ENCODE results near the gene TMCO2.
"Not testable (repeated sequence)": the region's sequence is repeated elsewhere in the genome, so short reads cannot be mapped to it uniquely, and the experiment has no call there.

Gene TMCO2

DNA sequence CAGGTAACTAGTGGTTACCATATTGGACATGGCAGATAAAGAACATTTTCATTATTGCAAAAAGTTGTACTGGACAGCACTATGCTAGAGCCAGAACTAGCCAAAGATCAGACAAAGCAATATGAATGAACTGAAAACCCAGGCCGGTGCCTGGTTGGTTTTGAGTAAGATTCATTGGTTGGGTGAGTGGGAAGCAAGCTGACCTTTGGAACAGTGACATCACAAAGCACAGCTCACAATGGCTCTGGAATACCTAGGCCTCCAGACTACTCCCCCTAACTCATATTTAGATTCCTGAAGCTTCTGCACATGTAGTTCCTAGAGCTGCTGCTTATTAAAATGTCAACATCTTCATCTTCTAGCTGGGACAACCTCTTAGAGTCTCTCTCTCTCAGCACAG is at the start of gene TMCO2:
Gene TMCO2, plus strand, starts transcription at position 283 of the 400 bp plus-strand sequence. Its CDS starts 57 bp downstream, at position 340.
- TF ChIP-seq ZFX (IDR thresholded peaks at IDR 0.05): no peak
- TF ChIP-seq, protein P1, sequence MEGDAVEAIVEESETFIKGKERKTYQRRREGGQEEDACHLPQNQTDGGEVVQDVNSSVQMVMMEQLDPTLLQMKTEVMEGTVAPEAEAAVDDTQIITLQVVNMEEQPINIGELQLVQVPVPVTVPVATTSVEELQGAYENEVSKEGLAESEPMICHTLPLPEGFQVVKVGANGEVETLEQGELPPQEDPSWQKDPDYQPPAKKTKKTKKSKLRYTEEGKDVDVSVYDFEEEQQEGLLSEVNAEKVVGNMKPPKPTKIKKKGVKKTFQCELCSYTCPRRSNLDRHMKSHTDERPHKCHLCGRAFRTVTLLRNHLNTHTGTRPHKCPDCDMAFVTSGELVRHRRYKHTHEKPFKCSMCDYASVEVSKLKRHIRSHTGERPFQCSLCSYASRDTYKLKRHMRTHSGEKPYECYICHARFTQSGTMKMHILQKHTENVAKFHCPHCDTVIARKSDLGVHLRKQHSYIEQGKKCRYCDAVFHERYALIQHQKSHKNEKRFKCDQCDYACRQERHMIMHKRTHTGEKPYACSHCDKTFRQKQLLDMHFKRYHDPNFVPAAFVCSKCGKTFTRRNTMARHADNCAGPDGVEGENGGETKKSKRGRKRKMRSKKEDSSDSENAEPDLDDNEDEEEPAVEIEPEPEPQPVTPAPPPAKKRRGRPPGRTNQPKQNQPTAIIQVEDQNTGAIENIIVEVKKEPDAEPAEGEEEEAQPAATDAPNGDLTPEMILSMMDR (conservative IDR thresholded peaks at IDR 0.05): no peak
- H3K27ac ChIP-seq: no peak within 1 kb of the TSS

DNA sequence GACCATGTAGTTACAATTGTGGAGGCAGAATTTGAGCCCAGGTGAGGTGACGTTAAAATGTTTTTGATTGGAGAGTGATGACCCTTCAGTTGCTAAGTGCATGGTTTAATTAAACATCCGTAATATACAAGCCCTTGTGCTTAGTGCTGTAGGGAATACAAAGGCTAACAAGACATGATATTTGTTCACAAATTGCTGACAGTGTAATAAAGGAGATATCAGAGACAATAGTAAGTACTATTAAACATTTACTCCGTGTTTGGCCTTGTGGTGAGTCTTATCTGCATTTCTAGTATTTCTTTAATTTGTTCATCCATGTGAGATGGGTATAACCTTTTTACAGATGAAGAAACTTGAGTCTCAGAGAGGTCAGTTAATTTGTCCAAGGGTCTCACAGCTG is 48.6 kb upstream of the TMCO2 start:
- H3K27ac ChIP-seq: no peak overlapping the region
- no peak for TF ChIP-seq ZFX (IDR thresholded peaks at IDR 0.05)
- TF ChIP-seq, protein P1 (conservative IDR thresholded peaks at IDR 0.05): no peak

DNA sequence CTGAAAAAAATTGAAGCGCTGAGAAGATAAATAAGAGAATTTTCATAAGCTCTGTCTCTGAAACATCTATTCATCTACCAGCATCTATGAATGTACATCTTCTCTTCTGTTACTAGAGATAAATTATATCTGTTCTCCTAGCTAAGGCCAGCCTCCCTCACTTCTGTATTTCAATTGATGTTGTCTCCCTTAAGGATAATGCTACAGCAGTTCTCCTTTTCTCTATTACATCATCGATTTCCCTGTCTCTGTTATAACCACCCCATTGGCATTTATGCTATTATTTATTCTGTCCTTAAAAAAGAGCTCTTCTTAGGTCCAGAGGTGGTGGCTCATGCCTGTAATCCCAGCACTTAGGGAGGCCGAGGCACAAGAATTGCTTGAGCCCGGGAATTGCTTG is 42.9 kb upstream of the TMCO2 start:
- H3K27ac ChIP-seq: no peak overlapping the region
- TF ChIP-seq ZFX (IDR thresholded peaks at IDR 0.05): no peak
- TF ChIP-seq, protein P1 (conservative IDR thresholded peaks at IDR 0.05): no peak

DNA sequence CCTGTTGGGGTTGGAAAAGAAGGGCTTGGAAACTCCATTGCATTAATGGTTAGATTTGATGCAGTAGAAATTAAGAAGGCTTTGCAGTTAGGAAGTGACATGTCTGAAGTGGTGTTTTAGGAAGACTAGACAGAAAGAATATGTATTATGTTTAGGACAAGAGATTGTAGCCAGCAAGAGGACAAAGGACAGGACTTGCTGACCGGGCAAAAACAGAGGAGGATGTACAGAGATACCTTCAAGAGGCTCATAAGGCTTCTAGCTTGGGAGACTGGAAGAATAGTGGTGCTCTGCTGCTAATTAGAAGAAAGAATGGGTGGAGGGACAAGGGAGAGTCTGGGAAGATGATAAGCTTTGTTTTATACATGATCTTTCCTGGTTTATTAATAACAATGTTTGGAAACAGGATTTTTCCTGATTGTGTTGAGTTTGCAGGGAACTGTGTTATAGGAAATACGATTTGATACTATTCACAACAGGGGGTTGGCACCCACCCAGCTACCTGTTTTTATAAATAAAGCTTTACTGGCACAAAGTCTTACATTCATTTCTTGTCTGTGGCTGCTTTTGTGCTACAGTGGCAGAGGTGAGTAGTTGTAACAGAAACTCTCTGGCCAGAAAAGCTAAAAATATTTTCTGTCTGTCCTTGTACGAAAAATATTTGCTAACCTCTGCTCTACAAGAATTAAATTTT is 37.1 kb upstream of the TMCO2 start:
- TF ChIP-seq, protein P1 (conservative IDR thresholded peaks at IDR 0.05): no peak
- no peak for TF ChIP-seq ZFX (IDR thresholded peaks at IDR 0.05)
- H3K27ac ChIP-seq: no peak overlapping the region

DNA sequence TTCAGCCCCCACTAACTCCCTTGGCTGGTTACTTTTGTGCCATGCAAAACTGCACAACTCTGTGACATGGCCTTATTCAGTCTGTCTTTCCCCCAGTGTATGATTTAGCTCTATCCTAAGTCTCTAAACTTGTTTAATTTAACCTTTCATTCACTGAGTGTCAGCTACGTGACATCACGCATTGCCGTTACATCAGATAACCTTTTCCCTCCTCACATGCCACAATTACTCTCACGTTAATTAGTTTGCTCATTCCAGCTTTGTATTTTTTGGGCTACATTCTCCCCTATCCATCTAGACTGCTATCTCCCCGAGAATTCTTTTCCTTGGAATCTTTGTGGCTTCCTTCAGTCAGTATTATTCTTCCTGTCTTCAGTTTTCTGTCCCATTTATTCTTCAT is 29.4 kb upstream of the TMCO2 start:
- TF ChIP-seq, protein P1 (conservative IDR thresholded peaks at IDR 0.05): no peak
- no peak for TF ChIP-seq ZFX (IDR thresholded peaks at IDR 0.05)
- H3K27ac ChIP-seq: no peak overlapping the region

DNA sequence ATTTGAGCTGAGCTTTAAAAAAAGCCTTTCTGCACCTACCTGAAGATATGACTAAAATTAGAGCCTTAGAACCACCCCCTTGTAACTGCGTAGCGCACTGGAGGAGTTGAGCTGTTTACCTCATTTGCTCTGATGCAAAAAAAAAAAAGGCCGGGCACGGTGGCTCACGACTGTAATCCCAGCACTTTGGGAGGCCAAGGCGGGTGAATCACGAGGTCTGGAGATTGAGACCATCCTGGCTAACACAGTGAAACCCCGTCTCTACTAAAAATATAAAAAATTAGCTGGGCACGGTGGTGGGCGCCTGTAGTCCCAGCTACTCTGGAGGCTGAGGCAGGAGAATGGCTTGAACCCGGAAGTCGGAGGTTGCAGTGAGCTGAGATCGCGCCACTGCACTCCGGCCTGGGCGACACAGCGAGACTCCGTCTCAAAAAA is 26.2 kb upstream of the TMCO2 start:
- not testable (repeated sequence) for H3K27ac ChIP-seq

DNA sequence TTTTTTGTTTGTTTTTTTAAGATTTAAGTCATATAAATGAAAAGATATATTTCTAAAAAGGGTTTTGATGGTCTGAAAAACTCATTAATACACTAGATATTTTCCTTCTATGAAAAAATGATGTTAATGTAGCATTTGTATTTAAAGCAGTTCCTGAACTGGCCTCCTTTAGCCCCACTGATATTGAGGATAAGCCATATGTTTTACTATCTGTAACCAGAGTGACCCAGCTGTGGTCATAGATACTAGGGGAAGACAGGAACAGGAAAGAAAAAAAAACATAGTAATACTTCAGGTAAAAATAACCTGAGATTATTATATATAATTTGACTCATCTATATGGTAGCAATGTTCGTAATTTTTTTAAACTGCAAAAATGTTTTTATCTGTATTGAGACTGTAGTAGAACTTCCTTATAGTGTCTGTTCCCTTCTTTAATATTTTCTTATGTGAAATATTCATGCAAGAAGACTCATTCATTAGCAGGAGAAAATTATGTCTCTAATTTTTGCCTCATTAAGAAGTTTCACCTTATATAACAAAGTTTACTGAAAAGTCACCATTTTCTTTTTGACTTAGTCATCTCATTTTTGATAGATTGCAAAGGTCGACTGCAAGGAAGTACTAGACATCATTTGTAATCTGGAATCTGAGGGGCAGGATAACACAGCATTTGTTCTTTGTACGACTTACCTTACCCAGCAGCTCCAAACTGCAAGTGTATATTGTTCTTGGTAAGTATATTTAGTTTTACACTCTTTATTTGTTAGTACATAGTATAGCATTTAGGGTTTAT is 25.6 kb upstream of the TMCO2 start:
- no peak overlapping the region for H3K27ac ChIP-seq
- TF ChIP-seq, protein P1 (conservative IDR thresholded peaks at IDR 0.05): no peak
- TF ChIP-seq ZFX (IDR thresholded peaks at IDR 0.05): no peak
